Large intestine (tissue), 3 donors: ENCODE results near the gene SLC31A1. TPM values are rescaled to one million over a fixed set of nuclear protein-coding genes. Genes with fewer than 3 reads are reported as not detected.
A peak's percentile ranks its signal among the peaks of the same experiment; 100 is the strongest.
"Not testable (repeated sequence)": the region's sequence is repeated elsewhere in the genome, so short reads cannot be mapped to it uniquely, and the experiment has no call there.

Source experiments
- DNase-seq, 2 donors: peaks; one replicate each; pipeline versions ENCODE4 v3.0.0 to v3.0.0-alpha.2; 2013
- H3K27ac ChIP-seq: one replicate; pipeline ENCODE4 v1.5.1; 2013; ENCODE audit warnings: low read length
- H3K27me3 ChIP-seq: 2 replicates; pipeline ENCODE4 v1.6.1; 2013; ENCODE audit warnings: low read length; ENCODE audit not compliant: control insufficient read depth, insufficient read depth
- H3K36me3 ChIP-seq: 2 replicates; pipeline ENCODE4 v1.6.1; 2013; ENCODE audit warnings: low read length; ENCODE audit not compliant: control insufficient read depth, insufficient read depth
- H3K4me1 ChIP-seq: one replicate; pipeline ENCODE4 v1.6.1; 2013; ENCODE audit warnings: low read length; ENCODE audit not compliant: control insufficient read depth, insufficient read depth
- H3K4me3 ChIP-seq: one replicate; pipeline ENCODE4 v1.5.1; 2013; ENCODE audit warnings: low read length
- H3K9me3 ChIP-seq: one replicate; pipeline ENCODE4 v1.6.1; 2013; ENCODE audit warnings: mild to moderate bottlenecking, low read depth, low read length, moderate library complexity; ENCODE audit not compliant: control insufficient read depth
- WGBS: methylation state at CpG from one replicate; pipeline ENCODE4 v1.1.5; 2013; ENCODE audit warnings: low lambda C conversion rate; ENCODE audit not compliant: insufficient coverage; 5-methylcytosine and 5-hydroxymethylcytosine counted together
- polyA plus RNA-seq: library from polyadenylated mRNA; unstranded; fragments of 120-200 nt; gene quantifications from one replicate; pipeline ENCODE4 v1.2.1, GENCODE V29; 2013

The SLC31A1 gene
- polyA plus RNA-seq, 1 donor: 32.2 TPM

- Histone ChIP-seq H3K27me3 (no peaks in the 10 kb centered on the region), H3K4me3 (no peak overlapping the region), H3K9me3 (no peaks in the 10 kb centered on the region), H3K27ac (no peak overlapping the region), H3K36me3 (no peaks in the 10 kb centered on the region), H3K4me1 (peaks cover 11% of the 10 kb centered on the region)
- no peak for DNase-seq
- 92% methylated on average over 3 of the region's 3 CpGs for WGBS
Measured at GRCh38 chr9:113219186-113219936, 2.0 kb upstream of the SLC31A1 start.

- WGBS: 60% methylated on average over 1 of the region's 1 CpG
- H3K27ac ChIP-seq: peak overlapping the region; percentile 1
- DNase-seq: no peak
- peaks cover 3% of the 10 kb centered on the region for H3K36me3 ChIP-seq
- peaks cover 11% of the 10 kb centered on the region for H3K4me1 ChIP-seq
- H3K27me3 ChIP-seq: no peaks in the 10 kb centered on the region
- H3K9me3 ChIP-seq: no peaks in the 10 kb centered on the region
- H3K4me3 ChIP-seq: peak overlapping the region; percentile 85
Measured at GRCh38 chr9:113219969-113220368, 1.4 kb upstream of the SLC31A1 start.

GRCh38 chr9:113220467-113221002 lies 809 bp upstream of the SLC31A1 start:
- Histone ChIP-seq H3K4me3 (peak overlapping the region; percentile 85), H3K36me3 (peaks cover 3% of the 10 kb centered on the region), H3K9me3 (no peaks in the 10 kb centered on the region), H3K4me1 (peaks cover 11% of the 10 kb centered on the region), H3K27me3 (no peaks in the 10 kb centered on the region), H3K27ac (peak overlapping the region; percentile 70)
- 0% methylated on average over 1 of the region's 11 CpGs for WGBS
- DNase-seq: no peak

- peaks cover 11% of the 10 kb centered on the region for H3K4me1 ChIP-seq
- H3K36me3 ChIP-seq: peaks cover 3% of the 10 kb centered on the region
- no peaks in the 10 kb centered on the region for H3K9me3 ChIP-seq
- peak overlapping the region; percentile 85 for H3K4me3 ChIP-seq
- peak; percentile 38 to 79 for DNase-seq
- no peaks in the 10 kb centered on the region for H3K27me3 ChIP-seq
- H3K27ac ChIP-seq: peak overlapping the region; percentile 95
- WGBS: no CpG with 5 or more reads among the region's 20 CpGs
Measured at GRCh38 chr9:113221800-113222481, 597 bp downstream of the SLC31A1 start.

- Histone ChIP-seq H3K4me1 (peaks cover 11% of the 10 kb centered on the region), H3K4me3 (peak overlapping the region; percentile 85), H3K9me3 (no peaks in the 10 kb centered on the region), H3K27ac (peak overlapping the region; percentile 95), H3K36me3 (peaks cover 3% of the 10 kb centered on the region), H3K27me3 (no peaks in the 10 kb centered on the region)
- peak; percentile 64 to 88 for DNase-seq
- WGBS: no CpG with 5 or more reads among the region's 5 CpGs
Measured at GRCh38 chr9:113222482-113222841, 1.1 kb downstream of the SLC31A1 start.

GRCh38 chr9:113223963-113224362 lies 2.6 kb downstream of the SLC31A1 start:
- 100% methylated on average over 1 of the region's 2 CpGs for WGBS
- Histone ChIP-seq H3K36me3 (peaks cover 3% of the 10 kb centered on the region), H3K27ac (no peak overlapping the region), H3K27me3 (no peaks in the 10 kb centered on the region), H3K4me1 (peaks cover 14% of the 10 kb centered on the region), H3K9me3 (no peaks in the 10 kb centered on the region), H3K4me3 (no peak overlapping the region)
- no peak for DNase-seq

GRCh38 chr9:113227436-113227835 lies 6.1 kb downstream of the SLC31A1 start:
- Histone ChIP-seq H3K4me3 (no peak overlapping the region), H3K4me1 (peaks cover 8% of the 10 kb centered on the region), H3K27ac (peak overlapping the region; percentile 47), H3K27me3 (no peaks in the 10 kb centered on the region), H3K9me3 (no peaks in the 10 kb centered on the region), H3K36me3 (peaks cover 5% of the 10 kb centered on the region)
- no peak for DNase-seq
- no CpG with 5 or more reads among the region's 1 CpG for WGBS

GRCh38 chr9:113228130-113228665 lies 6.9 kb downstream of the SLC31A1 start:
- Histone ChIP-seq H3K4me3 (no peak overlapping the region), H3K9me3 (no peaks in the 10 kb centered on the region), H3K27ac (peak overlapping the region; percentile 47), H3K27me3 (no peaks in the 10 kb centered on the region), H3K4me1 (peaks cover 6% of the 10 kb centered on the region), H3K36me3 (peaks cover 5% of the 10 kb centered on the region)
- WGBS: 47% methylated on average over 2 of the region's 3 CpGs
- DNase-seq: peak; percentile 49 to 80

- DNase-seq: no peak
- Histone ChIP-seq H3K36me3 (peaks cover 2% of the 10 kb centered on the region), H3K27ac (no peak overlapping the region), H3K4me3 (no peak overlapping the region), H3K27me3 (no peaks in the 10 kb centered on the region), H3K4me1 (peaks cover 3% of the 10 kb centered on the region), H3K9me3 (no peaks in the 10 kb centered on the region)
- 43% methylated on average over 1 of the region's 2 CpGs for WGBS
Measured at GRCh38 chr9:113231701-113232100, 10.4 kb downstream of the SLC31A1 start.

GRCh38 chr9:113235701-113236255 lies 14.4 kb downstream of the SLC31A1 start:
- WGBS: 94% methylated on average over 3 of the region's 10 CpGs
- H3K4me1 ChIP-seq: not testable (repeated sequence)

More at GRCh38 chr9:113235701-113236255, 14.4 kb downstream of the SLC31A1 start:
- not testable (repeated sequence) for DNase-seq, H3K4me3 ChIP-seq, H3K27me3 ChIP-seq, H3K27ac ChIP-seq, H3K36me3 ChIP-seq, H3K9me3 ChIP-seq
